Measurements from ENCODE around the gene DSCAM.
"Not testable (repeated sequence)": the region's sequence is repeated elsewhere in the genome, so short reads cannot be mapped to it uniquely, and the experiment has no call there.

DSCAM gene

GRCh38 chr21:40271164-40271563, 575.8 kb downstream of the DSCAM start:
- in situ Hi-C loops (cut with HindIII; ENCODE audit: low sequenced_read_pairs), result no loop called here

GRCh38 chr21:40270047-40270446, 576.9 kb downstream of the DSCAM start:
- in situ Hi-C loops (cut with HindIII; ENCODE audit: low sequenced_read_pairs), result no loop called here

- in situ Hi-C loops (cut with HindIII; ENCODE audit: low sequenced_read_pairs), result no loop called here
These were observed 577.7 kb downstream of the DSCAM start for GRCh38 chr21:40269239-40269638.

- in situ Hi-C loops (cut with HindIII; ENCODE audit: low sequenced_read_pairs), result not testable (repeated sequence)
These were observed 588.5 kb downstream of the DSCAM start for GRCh38 chr21:40258456-40258855.

- in situ Hi-C loops (cut with HindIII; ENCODE audit: low sequenced_read_pairs), result no loop called here
These were observed 589.6 kb downstream of the DSCAM start for GRCh38 chr21:40257342-40257741.

- in situ Hi-C loops (cut with HindIII; ENCODE audit: low sequenced_read_pairs), result no loop called here
These were observed 591.2 kb downstream of the DSCAM start for GRCh38 chr21:40255518-40256444.

- in situ Hi-C loops (cut with HindIII; ENCODE audit: low sequenced_read_pairs), result no loop called here
These were observed 592.2 kb downstream of the DSCAM start for GRCh38 chr21:40254540-40255465.

- in situ Hi-C loops (cut with HindIII; ENCODE audit: low sequenced_read_pairs), result no loop called here
These were observed 593.8 kb downstream of the DSCAM start for GRCh38 chr21:40253112-40253511.

GRCh38 chr21:40250514-40251294, 596.3 kb downstream of the DSCAM start:
- in situ Hi-C loops (cut with HindIII; ENCODE audit: low sequenced_read_pairs), result no loop called here

GRCh38 chr21:40244981-40245380, 602.0 kb downstream of the DSCAM start:
- in situ Hi-C loops (cut with HindIII; ENCODE audit: low sequenced_read_pairs), result no loop called here

- in situ Hi-C loops (cut with HindIII; ENCODE audit: low sequenced_read_pairs), result no loop called here
These were observed 603.3 kb downstream of the DSCAM start for GRCh38 chr21:40243685-40244084.

GRCh38 chr21:40242586-40243265, 604.2 kb downstream of the DSCAM start:
- in situ Hi-C loops (cut with HindIII; ENCODE audit: low sequenced_read_pairs), result no loop called here

GRCh38 chr21:40235528-40235927, 611.4 kb downstream of the DSCAM start:
- in situ Hi-C loops (cut with HindIII; ENCODE audit: low sequenced_read_pairs), result no loop called here

- in situ Hi-C loops (cut with HindIII; ENCODE audit: low sequenced_read_pairs), result no loop called here
These were observed 615.0 kb downstream of the DSCAM start for GRCh38 chr21:40231979-40232378.

- in situ Hi-C loops (cut with HindIII; ENCODE audit: low sequenced_read_pairs), result no loop called here
These were observed 619.9 kb downstream of the DSCAM start for GRCh38 chr21:40227096-40227495.

GRCh38 chr21:40215941-40216340, 631.0 kb downstream of the DSCAM start:
- in situ Hi-C loops (cut with HindIII; ENCODE audit: low sequenced_read_pairs), result no loop called here

GRCh38 chr21:40210251-40210650, 636.7 kb downstream of the DSCAM start:
- in situ Hi-C loops (cut with HindIII; ENCODE audit: low sequenced_read_pairs), result no loop called here

- in situ Hi-C loops (cut with HindIII; ENCODE audit: low sequenced_read_pairs), result no loop called here
These were observed 638.0 kb downstream of the DSCAM start for GRCh38 chr21:40208948-40209345.

GRCh38 chr21:40208206-40208947, 638.6 kb downstream of the DSCAM start:
- in situ Hi-C loops (cut with HindIII; ENCODE audit: low sequenced_read_pairs), result no loop called here

- in situ Hi-C loops (cut with HindIII; ENCODE audit: low sequenced_read_pairs), result no loop called here
These were observed 646.0 kb downstream of the DSCAM start for GRCh38 chr21:40200946-40201345.
